ENCODE measurements around the gene CTXN1.

Gene CTXN1

DNA sequence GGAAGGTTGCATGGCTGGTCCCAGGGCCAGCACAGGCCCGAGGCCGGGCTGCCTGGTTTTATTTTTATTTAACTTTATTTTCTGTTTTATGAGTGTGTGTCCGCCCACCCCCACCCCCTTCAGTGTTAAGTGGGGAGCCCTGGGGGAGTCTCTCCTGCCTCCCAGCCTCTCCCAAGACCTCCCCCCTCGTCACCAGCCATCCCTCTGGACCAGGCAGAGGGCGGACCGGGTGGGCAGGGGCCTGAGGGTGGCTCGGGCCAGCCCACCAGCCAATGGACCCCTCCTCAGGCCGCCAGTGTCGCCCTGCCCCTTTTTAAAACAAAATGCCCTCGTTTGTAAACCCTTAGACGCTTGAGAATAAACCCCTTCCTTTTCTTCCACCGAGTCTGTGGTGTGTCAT lies 11.8 kb downstream of the CTXN1 start:
- DNase-seq (ENCODE audit: low read depth in 2 of 2): no peak

DNA sequence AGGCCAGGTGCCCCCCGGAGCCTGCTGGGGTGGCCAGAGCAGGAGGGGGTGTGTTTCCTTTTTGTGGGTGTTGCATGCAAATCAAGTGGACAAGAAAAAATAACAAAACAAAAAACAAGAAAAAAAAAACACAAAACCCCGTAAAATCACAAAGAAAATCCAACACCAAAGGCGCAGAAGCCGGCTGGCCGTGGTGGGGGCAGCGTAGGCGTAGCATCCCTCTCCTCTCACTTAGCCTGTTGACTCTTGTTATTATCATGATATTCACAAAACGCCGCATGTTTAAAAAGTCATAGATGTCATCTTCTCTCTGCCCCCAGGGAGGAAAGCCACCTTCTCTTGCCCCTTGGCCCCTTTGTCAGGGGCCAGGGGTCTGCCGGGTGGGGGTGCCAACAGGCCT lies 12.3 kb downstream of the CTXN1 start:
- DNase-seq (ENCODE audit: low read depth in 2 of 2): no peak

DNA sequence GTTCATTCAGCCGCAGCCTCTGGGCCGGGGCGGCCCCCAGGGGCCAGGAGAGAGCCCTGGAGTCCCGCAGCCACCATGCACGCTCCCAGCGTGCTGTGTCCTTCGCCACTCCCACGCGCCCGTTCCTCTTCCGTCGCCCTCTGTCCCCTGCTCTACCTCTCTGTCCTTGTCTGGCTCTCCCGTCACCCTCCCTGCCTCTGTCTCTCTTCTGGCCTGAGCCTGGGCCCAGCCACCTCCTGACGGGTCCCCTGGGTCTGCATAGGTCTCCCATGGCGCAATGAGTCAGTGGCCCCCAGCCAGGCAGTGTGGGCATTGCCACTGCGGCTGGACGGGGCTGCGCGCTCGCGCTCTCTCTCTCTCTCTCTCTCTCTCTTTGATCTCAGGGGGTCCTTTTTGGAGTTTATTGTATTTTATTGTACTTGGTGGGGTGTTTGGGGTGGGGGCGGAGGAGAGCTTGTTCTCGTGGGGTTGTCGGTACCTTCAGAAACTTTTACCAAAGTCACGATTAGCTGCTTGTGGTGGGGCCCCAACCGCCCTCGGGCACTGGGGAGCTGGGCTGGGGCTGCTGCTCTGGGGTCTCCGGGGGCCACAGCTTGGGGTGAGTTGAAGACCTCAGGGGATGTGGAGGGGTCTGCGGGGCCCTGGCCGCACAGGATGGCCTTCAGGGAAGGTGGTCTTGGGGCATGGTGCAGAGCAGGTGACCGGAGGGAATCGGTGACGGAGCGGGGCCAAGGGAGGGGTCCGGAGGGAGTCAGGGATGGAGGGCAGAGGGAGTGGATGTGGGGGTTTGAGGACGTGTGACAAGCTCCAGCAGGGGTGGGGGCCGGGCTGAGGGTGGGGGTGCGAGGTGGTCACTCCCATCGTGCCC lies 13.0 kb downstream of the CTXN1 start:
- DNase-seq (ENCODE audit: low read depth in 2 of 2): no peak

DNA sequence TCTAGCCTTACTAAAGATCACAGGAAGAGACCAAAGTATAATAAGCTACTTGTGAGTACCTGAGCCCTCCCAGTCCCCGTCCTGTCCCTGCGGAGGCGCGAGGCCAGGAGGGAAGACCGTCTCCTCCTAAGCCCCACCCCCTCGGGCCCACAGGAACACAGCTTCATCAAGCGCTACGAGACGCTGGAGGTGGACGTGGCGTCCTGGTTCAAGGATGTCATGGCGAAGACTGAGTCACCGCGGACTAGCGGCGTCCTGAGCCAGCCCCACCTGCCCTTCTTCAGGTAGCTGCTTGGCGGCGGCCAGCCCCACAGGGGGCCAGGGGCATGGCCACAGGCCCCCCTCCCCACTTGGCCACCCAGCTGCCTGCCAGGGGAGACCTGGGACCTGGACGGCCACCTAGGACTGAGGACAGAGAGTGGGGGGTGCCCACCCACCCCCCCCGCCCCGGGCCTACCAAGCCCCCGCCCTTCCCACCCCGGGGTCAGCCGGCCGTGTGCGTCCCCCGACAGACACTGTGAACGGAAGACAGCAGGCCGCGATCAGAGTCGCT lies 13.7 kb downstream of the CTXN1 start:
- DNase-seq (ENCODE audit: low read depth in 2 of 2): no peak

DNA sequence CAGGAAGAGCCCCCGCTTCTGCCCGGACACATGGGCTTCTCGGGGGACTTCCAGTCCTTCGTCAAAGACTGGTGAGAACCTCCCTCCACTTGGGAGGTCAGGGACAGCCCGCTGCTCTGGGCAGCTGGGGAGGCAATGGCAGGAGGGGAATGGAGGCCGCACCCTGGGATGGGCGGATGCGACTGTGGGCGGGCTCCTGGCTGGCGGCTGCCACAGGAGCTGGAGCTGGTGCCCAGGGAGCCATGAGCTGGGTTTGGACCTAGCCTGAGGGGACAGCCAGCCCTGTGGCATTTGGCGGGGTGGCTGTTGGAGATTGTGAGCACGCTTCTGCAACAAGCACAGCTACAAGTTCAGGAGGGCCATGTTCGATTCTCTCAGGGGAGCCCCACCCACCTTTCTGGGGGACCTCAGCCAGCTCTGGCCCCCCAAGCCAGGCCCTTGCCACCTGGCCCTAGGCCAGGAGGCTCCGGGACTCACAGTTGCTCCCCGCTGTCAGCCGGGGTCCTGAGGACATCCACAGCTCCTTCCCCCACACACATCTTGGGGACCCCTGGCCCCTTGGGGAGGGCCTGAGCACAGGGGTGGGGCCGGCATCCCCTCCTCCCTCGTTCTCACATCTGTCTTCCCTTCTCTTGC lies 14.3 kb downstream of the CTXN1 start:
- no peak for DNase-seq (ENCODE audit: low read depth in 2 of 2)

DNA sequence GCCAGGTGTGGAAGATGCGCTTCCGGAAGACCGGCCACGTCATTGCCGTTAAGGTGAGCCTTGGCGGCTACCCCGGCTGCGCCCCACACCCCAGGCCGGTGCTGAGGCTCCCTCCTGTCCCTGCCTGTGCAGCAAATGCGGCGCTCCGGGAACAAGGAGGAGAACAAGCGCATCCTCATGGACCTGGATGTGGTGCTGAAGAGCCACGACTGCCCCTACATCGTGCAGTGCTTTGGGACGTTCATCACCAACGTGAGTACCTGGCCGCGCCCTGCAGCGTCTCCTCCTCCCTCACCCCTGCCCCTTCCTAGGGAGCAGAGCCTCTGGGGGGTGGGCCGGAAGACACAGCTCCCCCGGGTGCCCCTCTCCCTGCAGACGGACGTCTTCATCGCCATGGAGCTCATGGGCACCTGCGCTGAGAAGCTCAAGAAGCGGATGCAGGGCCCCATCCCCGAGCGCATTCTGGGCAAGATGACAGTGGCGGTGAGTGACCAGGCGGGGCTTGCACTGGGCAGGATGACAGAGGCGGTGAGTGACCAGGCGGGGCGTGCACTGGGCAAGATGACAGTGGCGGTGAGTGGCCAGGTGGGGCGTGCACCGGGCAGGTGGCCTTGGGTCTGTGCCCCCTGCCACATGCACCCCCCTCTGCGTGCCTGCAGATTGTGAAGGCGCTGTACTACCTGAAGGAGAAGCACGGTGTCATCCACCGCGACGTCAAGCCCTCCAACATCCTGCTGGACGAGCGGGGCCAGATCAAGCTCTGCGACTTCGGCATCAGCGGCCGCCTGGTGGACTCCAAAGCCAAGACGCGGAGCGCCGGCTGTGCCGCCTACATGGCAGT lies 15.4 kb downstream of the CTXN1 start:
- no peak for DNase-seq (ENCODE audit: low read depth in 2 of 2)

DNA sequence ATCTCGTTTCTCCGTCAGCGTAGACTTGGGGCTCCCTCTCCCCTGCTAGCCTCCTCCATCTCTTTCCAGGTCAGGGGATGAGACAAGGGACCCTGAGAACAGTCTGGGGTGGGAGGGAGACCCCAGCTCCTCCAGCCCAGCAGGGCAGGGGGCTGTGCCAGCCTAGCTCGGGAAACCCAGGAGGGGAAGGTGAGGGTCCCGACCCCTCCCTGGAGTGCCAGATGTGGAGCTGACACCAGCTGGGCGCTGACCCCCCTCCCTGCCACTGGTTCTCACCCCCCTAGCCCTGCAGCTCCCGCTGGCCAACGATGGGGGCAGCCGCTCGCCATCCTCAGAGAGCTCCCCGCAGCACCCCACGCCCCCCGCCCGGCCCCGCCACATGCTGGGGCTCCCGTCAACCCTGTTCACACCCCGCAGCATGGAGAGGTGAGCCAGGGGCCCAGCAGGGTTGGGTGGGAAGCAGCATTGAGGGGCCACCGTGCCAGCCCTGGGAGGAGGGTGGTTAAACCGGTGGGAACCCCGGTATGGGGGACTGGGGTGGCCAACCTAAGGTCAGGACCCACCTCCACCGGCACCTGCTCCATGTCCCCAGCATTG lies 16.4 kb downstream of the CTXN1 start:
- DNase-seq (ENCODE audit: low read depth in 2 of 2): no peak

DNA sequence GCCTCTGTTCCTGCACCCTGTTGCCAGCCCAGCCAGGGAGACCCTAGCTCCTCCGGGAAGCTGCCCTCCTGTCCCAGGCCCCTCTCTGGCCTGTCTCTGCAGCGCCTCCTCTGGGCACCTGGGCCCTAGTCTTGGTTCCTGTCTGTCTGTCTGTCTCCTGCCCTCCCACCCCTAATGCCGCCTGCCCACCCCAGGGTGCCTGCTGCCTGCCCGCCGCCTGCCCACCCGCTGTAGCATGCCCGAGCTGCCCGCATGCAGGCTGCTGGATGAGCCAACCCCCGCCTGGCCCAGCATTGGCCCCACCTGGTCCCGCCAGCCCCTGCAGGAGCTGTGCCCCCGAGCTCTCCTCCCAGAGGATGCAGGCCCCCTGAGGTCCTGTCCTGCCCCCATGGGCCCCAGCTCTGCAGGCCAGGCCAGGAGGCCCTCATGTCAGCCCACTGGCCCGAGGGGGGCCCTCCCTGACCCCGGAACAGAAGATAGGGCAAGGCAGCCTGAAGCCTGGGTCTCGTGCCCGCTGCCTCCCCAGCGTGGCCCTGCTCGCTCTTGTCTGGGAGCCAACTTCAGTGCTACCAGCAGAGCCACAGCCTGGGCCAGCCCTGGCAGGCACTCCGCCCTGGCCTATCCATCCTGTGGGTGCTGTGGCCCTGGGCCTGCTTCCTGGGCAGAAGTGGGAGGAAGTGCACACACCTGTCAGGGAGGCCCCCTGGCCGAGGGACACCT lies 17.0 kb downstream of the CTXN1 start:
- no peak for DNase-seq (ENCODE audit: low read depth in 2 of 2)

DNA sequence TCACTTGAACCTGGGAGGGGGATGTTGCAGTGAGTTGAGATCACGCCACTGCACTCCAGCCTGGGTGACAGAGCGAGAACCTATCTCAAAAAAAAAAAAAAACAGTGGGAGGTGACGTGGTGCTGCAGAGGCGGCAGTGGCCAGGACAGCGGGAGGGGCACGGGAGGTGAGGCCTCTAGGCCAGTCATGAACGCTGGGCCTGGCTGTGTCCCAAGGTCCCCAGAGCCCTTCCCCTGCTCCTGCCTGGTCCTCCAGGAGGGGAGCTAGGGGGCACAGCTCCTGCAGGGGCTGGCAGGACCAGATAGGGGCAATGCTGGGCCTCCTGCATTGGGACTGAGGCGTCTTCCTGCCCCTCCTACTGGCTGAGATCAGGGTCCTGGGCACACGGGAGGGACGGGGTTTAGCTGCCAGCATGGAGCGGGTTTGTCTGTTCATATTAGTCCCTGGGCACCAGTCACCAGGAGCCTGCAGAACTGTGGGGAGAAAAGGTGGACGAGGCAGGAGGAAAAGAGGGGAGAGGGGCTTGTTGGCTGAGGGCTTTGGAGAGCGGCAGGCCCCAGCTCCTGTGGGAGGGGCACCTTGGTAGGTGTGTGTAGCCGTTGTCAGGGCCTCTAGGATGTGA lies 17.7 kb downstream of the CTXN1 start:
- DNase-seq (ENCODE audit: low read depth in 2 of 2): no peak

DNA sequence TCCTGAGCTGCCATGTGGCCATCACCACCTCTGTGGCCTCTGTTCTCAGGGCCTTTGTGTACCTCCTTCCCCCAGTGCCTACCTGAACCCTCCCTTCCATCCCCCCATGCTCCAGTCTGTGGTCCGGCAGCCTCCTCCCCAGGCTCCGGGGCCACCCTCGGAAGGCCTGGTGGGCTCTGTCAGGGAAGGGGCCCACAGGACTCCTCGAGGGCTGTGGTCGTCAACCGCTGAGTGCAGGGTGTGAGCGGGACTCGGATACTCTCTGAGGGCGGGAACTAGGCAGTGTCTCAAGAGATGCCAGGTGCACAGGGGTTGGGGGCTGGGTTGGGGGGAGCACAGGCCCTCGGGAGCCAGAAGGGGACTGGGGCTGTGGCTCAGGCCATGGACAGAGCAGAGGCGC lies 18.4 kb downstream of the CTXN1 start:
- no peak for DNase-seq (ENCODE audit: low read depth in 2 of 2)

DNA sequence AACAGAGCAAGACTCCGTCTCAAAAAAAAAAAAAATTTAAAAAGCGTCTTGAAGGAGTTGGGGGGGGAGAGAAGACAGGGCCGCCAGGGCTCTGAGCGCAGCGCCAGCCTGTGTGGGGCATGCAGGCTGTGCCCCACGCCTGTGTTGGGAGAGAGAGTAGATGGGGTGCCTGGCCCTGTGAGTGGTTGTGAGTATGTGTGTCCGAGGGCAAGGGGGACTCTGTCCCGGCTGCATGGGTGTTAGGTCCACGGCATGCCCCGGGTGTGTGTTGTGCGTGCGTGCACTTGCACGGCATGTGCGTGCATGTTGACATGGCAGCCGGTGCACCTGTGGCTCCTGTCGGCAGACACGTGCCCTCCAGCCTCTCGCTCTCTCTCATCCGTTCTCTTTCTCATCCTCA lies 18.8 kb downstream of the CTXN1 start:
- DNase-seq (ENCODE audit: low read depth in 2 of 2): no peak

DNA sequence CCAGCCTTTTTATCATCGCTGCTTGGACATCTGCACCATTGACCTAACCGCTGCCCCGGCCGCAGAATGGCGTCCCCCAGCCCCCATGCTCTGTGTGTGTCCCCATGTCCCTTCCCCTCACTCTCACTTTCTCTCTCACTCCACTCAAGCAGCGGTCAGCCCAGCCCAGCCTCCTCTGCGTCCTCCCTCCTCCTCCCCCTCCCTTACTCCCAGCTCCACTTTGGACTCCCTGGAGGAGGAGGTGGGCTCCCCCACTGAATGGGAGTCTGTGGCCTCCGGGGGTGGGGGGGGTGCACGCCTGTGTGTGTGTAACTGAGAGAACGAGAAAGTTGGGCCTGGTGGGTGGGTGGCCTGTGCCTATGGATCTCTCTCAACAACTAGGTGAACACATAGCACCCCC lies 20.1 kb downstream of the CTXN1 start:
- no peak for DNase-seq (ENCODE audit: low read depth in 2 of 2)

DNA sequence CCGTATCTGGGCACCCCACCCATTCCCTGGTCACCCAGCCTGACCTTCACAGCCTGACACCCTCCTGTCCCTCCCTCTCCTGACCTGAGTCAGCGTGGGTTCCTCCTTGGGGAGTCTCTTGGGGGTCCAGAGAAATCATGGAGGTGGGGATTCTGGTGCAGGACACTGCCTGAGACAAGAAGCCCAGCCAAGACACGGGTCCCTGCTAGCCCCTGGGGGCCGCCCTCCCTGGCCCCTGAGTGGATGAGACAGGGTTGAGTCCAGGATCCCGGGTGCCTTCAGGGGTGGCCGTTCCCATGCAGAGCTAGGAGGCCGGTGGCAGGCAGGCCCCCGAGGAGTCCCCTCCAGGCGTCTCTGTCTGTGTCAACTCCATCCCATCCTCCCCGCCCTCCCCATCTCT lies 20.7 kb downstream of the CTXN1 start:
- no peak for DNase-seq (ENCODE audit: low read depth in 2 of 2)

DNA sequence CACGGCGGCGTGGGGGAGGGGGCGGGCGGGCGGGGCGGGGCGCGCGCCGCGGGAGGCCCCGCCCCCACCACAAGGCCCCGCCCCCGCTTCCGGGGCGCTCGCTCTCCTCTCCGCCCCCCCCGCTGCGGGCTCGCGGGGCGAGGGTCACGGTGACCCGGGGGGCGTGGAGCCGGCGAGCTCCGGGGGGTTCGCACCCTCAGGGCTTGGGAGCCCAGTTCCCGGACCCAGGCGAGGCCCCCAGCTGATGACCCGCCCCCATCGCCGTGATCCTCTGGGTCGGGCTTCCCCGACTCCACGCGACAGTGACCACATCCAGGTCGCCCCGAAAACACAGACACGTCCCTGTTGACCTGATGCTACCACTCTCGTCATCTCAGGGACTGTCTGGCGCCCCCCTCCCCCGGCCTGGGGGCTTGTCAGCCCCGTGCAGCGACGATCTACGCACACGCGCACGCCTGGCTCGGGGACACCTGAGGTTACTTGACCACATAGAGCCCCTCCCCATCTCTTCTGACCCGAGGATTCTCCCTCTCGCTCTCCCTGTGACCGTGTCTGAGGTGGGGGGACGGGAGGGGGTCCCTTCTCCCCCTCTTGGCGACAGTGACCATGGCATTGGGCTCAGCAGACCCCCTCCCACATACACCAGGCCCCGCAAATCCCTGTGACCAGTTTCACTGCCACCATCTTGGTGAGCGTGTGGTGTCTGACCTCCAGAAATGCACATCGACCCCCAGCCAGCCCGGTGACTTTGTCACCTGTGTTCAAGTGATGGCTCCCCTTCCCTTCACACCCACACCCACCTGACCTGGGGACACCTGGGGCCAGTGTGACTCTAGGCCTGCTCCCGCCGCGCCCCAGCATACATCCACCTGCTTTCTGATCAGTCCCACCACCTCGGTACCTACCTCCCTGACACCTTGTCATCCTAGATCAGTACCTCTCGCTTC lies 21.6 kb downstream of the CTXN1 start:
- DNase-seq (ENCODE audit: low read depth in 2 of 2): no peak

DNA sequence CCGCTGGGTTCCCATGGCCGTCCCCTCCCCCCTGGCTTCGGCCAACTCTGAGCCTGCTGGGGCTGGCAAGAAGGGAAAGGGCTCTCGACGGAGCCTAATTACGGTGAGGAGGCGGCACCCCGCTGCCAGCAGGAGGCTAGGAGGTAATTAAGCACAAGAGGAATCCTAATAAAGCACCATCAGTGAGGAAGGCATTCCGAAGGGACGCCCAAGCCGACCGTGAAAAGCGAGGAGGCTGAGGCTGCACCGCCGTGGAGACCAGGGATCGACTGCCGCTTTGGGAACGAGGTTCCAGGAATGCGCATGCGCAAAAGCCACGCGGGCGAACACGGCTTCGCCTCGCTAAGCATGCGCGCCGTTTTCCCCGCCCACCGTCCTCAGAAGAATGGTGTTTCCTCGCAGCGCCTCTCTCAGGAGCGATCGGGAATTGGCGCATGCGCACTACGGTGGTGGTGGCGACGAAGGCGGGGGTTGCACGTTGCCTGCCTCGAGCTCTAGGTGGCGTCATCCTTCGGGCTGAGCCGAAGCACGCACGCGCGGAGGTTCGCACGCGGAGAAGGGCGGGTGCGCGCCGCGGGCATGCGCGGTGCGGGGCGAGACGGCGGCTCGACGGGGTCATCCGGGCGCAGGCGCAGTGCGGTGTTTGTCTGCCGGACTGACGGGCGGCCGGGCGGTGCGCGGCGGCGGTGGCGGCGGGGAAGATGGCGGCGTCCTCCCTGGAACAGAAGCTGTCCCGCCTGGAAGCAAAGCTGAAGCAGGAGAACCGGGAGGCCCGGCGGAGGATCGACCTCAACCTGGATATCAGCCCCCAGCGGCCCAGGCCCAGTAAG lies 22.5 kb downstream of the CTXN1 start, which contains the start of gene MAP2K7:
MAP2K7 (plus strand) TSS at position 634 of the 830 bp plus-strand sequence; CDS start at position 702, 68 bp downstream.
- DNase-seq (ENCODE audit: low read depth in 2 of 2): peak; percentile 100

DNA sequence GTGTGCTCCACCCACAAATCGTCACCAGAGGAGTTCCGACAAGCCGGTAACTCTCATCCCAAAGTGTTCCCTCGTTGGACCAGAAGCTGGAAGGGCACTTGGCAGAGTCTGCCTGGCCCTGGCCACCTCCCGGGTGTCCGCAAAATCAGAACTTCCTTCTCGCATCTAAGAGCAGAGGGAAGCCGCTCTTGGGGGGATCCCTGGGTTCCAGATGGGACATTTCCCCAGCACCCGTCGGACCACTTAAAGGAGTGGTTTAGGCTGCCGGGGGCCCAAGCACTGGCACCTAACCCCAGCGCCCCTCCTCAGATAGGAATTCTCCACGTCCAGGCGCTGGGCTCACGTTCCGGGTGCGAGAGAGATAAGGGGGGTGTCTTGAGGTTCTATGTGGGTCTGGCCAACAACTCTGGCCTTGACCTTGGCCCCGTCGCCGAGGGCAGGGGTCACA lies 23.1 kb downstream of the CTXN1 start:
- DNase-seq (ENCODE audit: low read depth in 2 of 2): no peak

DNA sequence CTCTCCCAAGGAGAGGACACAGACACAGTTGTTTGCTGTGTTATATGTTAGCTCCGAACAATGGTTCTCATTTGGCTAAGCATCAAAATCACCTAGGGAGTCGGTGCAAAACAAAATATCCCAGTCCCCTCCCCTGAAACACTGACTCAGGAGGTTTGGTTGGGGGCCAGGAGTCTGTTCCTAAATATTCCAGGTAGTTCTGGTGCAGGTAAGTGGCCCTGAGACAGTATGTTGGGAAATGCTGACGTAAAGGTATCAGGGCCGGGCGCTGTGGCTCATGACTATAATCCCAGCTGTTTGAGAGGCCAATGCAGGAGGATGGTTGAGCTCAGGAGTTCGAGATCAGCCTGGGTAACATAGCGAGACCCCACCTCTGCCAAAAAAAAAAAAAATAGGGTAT lies 24.6 kb downstream of the CTXN1 start:
- no peak for DNase-seq (ENCODE audit: low read depth in 2 of 2)

DNA sequence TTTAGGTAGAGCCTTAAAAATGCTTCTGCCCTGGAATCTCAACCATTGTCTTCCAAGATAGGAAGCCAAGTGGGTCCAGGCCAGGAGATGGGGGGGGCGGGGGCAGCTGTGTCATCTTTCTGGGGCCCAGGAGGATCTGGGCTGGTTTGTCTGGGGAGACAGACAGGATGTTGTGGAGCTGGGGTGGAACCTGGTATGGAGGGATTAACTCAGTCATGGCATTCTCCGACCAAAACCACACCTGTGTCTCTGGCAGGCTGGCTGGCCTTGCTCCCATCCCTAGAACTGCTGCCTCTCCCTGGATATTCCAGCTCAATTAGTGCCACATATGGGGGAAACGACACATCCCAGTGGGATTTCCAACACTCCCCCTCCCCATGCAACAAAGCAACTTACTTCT lies 25.0 kb downstream of the CTXN1 start:
- DNase-seq (ENCODE audit: low read depth in 2 of 2): no peak

All from stimulated activated CD4-positive, alpha-beta T cell treated with anti-CD3 and anti-CD28 coated beads, Interleukin-1b, Interleukin-23, amount 100 ng/mL, for 1 hour (primary cell).